Activated CD8-positive, alpha-beta T cell treated with anti-CD3 and anti-CD28 coated beads for 36 hours (primary cell): ENCODE measurements around the gene RAI2. TPM values are rescaled to one million over a fixed set of nuclear protein-coding genes. Genes with fewer than 3 reads are reported as not detected.

ENCODE experiments used
- ATAC-seq: fragments of 200-7000 bp; cut with Tn5 transposase; one replicate; pipeline ENCODE4 v1.10.0; 2021; ENCODE audit warnings: mild to moderate bottlenecking, moderate library complexity
- CTCF ChIA-PET: fragments of 350-600 bp; sonication (Branson Sonifier 250); formaldehyde crosslinking; loops from one replicate; lab custom pipeline; 2021; ENCODE audit warnings: antibody characterized with exemption; lab: Charles Lee
- POLR2A ChIA-PET: fragments of 350-600 bp; sonication (Branson Sonifier 250); formaldehyde crosslinking; loops from one replicate; lab custom pipeline; 2021; ENCODE audit warnings: antibody characterized with exemption; lab: Charles Lee
- DNase-seq: peaks from one replicate; pipeline ENCODE4 v3.0.0-alpha.2; 2020
- H3K27ac Mint-ChIP-seq: one replicate; pipeline ENCODE4 v1.8.0; 2021; ENCODE audit warnings: mild to moderate bottlenecking, mixed read lengths
- H3K27me3 Mint-ChIP-seq: one replicate; pipeline ENCODE4 v1.8.0; 2021; ENCODE audit warnings: mixed read lengths
- H3K36me3 Mint-ChIP-seq: one replicate; pipeline ENCODE4 v1.8.0; 2021; ENCODE audit warnings: low read depth, mixed read lengths
- H3K4me1 Mint-ChIP-seq: one replicate; pipeline ENCODE4 v1.8.0; 2021; ENCODE audit warnings: low read depth, mixed read lengths
- H3K4me3 Mint-ChIP-seq: one replicate; pipeline ENCODE4 v1.8.0; 2021; ENCODE audit warnings: mild to moderate bottlenecking, moderate library complexity, mixed read lengths
- H3K9me3 Mint-ChIP-seq: one replicate; pipeline ENCODE4 v1.8.0; 2021; ENCODE audit warnings: mixed read lengths
- intact Hi-C: fragments of 100-400 bp; cut with micrococcal nuclease; formaldehyde crosslinking; loops from one replicate; pipeline ENCODE4 v1.10.0; 2022
- total RNA-seq, 2 experiments: library from RNA; stranded (reverse); gene quantifications; one replicate each; pipeline ENCODE4 v1.2.3, GENCODE V29; 2021
- TF ChIP-seq, protein P1 (sequence below): fragments of 200-600 bp; IDR thresholded peaks from one replicate; pipeline ENCODE4 v1.8.0; 2022; ENCODE audit warnings: antibody characterized with exemption, mild to moderate bottlenecking

RAI2 gene
- total RNA-seq, 2 experiments from 2014 or later, result 0.20 to 0.41 TPM

DNA sequence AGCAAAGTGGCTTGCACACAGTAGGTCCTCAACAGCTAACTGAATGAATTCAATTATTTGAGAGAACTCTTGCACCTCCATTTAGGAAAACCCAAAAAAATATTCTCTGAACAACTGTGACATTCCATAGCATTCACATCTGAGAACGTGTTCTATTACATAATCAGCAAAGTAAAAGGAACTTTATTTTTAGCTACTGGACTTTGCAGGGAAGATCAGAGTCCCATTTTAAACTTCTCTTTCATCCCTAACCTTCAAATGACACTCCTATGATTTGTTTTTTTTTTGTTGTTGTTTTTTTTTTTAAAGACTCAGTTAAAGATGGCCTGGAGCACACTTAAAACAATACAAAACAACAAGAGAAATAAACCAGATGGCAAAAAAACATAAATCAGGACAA, 30.9 kb downstream of the RAI2 start:
- no peak for DNase-seq
- no peaks in the 10 kb centered on the region for H3K4me1 Mint-ChIP-seq
- ATAC-seq, result no peak
- H3K27ac Mint-ChIP-seq, result no peak overlapping the region
- intact Hi-C loops, result no loop called here
- ChIA-PET POLR2A (no interaction called here), CTCF (interaction anchor here (1.1 kb wide), 1 partner anchor 42 kb away, joined by 3 read pairs; no protein-coding TSS in a partner anchor)
- H3K27me3 Mint-ChIP-seq, result no peaks in the 10 kb centered on the region
- TF ChIP-seq, protein P1, sequence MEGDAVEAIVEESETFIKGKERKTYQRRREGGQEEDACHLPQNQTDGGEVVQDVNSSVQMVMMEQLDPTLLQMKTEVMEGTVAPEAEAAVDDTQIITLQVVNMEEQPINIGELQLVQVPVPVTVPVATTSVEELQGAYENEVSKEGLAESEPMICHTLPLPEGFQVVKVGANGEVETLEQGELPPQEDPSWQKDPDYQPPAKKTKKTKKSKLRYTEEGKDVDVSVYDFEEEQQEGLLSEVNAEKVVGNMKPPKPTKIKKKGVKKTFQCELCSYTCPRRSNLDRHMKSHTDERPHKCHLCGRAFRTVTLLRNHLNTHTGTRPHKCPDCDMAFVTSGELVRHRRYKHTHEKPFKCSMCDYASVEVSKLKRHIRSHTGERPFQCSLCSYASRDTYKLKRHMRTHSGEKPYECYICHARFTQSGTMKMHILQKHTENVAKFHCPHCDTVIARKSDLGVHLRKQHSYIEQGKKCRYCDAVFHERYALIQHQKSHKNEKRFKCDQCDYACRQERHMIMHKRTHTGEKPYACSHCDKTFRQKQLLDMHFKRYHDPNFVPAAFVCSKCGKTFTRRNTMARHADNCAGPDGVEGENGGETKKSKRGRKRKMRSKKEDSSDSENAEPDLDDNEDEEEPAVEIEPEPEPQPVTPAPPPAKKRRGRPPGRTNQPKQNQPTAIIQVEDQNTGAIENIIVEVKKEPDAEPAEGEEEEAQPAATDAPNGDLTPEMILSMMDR, result no peak
- H3K4me3 Mint-ChIP-seq, result no peak overlapping the region
- H3K36me3 Mint-ChIP-seq, result no peaks in the 10 kb centered on the region
- no peaks in the 10 kb centered on the region for H3K9me3 Mint-ChIP-seq

DNA sequence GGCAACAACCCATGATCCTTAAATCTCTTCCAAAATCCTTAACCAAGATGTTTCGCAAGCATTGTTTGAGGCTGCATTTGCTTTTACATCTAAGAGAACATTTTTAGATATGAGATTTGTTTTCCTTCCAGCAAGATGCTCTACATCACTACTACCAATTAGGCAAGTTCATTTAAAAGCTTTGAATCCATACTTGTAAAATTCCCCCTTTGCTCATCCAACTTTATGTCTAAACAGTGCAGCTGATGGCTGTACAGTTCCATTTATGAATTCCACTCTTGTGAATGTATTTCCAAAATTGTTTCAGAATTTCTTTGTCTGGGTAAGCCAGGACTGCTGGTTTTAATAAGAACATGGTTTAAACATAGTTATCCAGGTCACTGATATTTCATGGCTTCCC, 31.5 kb downstream of the RAI2 start:
- POLR2A ChIA-PET, result no interaction called here
- Mint-ChIP-seq H3K36me3 (no peaks in the 10 kb centered on the region), H3K27me3 (no peaks in the 10 kb centered on the region), H3K4me1 (no peaks in the 10 kb centered on the region), H3K9me3 (no peaks in the 10 kb centered on the region), H3K27ac (no peak overlapping the region), H3K4me3 (no peak overlapping the region)
- DNase-seq (no peak), ATAC-seq (no peak)
- TF ChIP-seq, protein P1, result no peak
- CTCF ChIA-PET, result no interaction called here
- intact Hi-C loops, result no loop called here

DNA sequence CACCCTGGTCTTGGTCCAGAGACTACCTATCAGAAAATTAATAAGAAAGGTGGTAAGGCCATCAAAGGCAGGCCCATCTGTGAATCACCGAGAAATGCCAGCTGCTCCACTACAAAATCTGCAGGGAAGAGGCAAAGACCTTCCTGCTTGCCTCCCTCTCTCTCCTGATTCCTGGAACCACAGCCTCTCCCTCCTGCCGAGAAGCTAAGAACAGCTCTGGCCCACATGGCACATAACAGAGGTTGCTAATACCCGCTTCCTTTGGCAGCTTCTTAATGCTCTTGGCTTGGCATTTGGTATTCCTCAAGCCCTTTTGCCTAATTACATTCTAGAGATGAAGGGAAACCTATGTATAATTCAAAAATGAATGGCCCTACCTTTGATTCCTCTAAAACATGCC, 32.9 kb downstream of the RAI2 start:
- ChIA-PET CTCF (interaction anchor here (1.2 kb wide), 1 partner anchor 14 kb away, joined by 3 read pairs; no protein-coding TSS in a partner anchor), POLR2A (no interaction called here)
- intact Hi-C loops, result no loop called here
- ATAC-seq (no peak), DNase-seq (no peak)
- Mint-ChIP-seq H3K4me1 (no peaks in the 10 kb centered on the region), H3K9me3 (no peaks in the 10 kb centered on the region), H3K27ac (no peak overlapping the region), H3K4me3 (no peak overlapping the region), H3K36me3 (no peaks in the 10 kb centered on the region), H3K27me3 (no peaks in the 10 kb centered on the region)
- TF ChIP-seq, protein P1, result no peak

DNA sequence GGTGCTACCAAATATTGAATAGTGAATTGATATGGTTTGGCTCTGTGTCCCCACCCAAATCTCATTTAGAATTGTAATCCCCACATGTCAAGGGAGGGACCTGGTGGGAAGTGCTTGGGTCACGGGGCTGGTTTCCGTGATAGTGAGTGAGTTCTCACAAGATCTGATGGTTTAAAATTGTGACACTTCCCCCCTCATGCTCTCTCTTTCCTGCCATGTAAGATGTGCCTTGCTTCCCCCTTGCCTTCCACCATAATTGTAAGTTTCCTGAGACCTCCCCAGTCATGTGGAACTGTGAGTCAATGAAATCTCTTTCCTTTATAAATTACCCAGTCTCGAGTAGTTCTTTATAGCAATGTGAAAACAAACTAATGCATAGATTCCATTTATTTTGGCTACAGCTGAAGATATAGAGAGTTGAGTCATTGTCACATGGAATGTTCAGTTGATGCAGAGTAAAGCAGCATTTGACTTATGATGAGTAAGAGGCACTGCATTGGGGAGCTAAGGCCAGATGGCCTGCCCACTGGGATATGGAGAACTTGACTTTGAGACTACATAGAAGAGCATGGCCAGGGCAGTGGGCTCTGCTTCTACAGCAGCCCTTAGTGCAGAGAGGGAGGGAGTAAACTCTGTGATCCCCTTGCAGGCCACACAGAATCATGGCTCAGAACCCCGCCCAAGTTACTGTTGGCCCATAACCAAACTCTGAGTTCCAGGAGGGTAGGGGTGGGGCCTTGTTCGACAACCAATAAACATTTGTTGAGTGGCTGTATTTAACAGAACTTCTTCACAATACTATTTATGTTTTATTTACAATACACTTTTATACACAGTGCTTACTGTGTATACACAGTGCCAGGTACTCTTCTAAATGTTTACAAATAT, 34.2 kb downstream of the RAI2 start:
- intact Hi-C loops, result no loop called here
- TF ChIP-seq, protein P1, result no peak
- Mint-ChIP-seq H3K27me3 (no peaks in the 10 kb centered on the region), H3K9me3 (no peaks in the 10 kb centered on the region), H3K36me3 (no peaks in the 10 kb centered on the region), H3K4me1 (no peaks in the 10 kb centered on the region), H3K4me3 (no peak overlapping the region), H3K27ac (no peak overlapping the region)
- DNase-seq, result no peak
- POLR2A ChIA-PET, result no interaction called here
- no peak for ATAC-seq
- CTCF ChIA-PET, result no interaction called here

DNA sequence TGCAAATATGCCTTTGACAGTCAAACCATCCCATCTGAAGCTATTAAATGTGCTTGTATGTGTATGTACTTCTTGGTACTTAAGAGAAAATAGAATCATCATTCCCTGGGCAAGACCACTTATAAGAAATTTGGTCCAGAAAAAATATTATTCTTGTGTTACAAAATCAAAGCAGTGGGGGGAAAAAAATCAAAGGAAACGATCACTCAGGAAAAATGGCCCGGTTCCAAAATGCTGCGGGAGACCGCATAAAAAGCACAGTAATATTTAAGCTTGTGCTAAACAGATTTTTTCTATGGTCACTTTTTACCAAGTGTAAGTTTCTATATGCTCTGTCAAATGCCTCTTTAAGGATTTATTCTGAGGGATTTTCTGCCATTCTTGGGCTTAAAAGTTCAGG, 36.1 kb downstream of the RAI2 start:
- no peak for ATAC-seq
- Mint-ChIP-seq H3K9me3 (no peaks in the 10 kb centered on the region), H3K27ac (no peak overlapping the region), H3K4me3 (no peak overlapping the region), H3K27me3 (no peaks in the 10 kb centered on the region), H3K36me3 (no peaks in the 10 kb centered on the region), H3K4me1 (no peaks in the 10 kb centered on the region)
- TF ChIP-seq, protein P1, result no peak
- intact Hi-C loops, result no loop called here
- DNase-seq, result no peak
- ChIA-PET POLR2A (no interaction called here), CTCF (no interaction called here)
